ENCODE measurements around the gene TXNL4A.

The TXNL4A gene

GRCh38 chr18:79947881-79948610 lies 40.3 kb downstream of the TXNL4A start:
- DNase-seq: no peak

GRCh38 chr18:79947054-79947755 lies 41.2 kb downstream of the TXNL4A start:
- DNase-seq: no peak

GRCh38 chr18:79945118-79946042 lies 43.0 kb downstream of the TXNL4A start:
- DNase-seq: no peak

DNA sequence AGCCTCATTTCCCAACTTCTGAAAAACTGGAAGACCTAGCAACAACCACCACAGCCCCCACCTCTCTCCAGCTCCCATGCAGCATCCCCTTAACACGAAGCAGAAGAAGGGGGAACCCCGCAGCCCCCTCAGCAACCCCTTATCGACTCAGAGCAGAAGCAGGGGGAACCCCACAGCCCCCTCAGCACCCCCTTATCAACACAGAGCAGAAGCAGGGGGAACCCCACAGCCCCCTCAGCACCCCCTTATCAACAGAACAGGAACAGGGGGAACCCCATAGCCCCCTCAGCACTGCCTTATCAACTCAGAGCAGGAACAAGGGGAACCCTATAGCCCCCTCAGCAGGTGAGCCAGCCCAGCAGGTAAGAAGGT lies 43.6 kb downstream of the TXNL4A start:
- DNase-seq: peak; percentile 20

GRCh38 chr18:79944126-79944731 lies 44.1 kb downstream of the TXNL4A start:
- DNase-seq: peak; percentile 24

DNA sequence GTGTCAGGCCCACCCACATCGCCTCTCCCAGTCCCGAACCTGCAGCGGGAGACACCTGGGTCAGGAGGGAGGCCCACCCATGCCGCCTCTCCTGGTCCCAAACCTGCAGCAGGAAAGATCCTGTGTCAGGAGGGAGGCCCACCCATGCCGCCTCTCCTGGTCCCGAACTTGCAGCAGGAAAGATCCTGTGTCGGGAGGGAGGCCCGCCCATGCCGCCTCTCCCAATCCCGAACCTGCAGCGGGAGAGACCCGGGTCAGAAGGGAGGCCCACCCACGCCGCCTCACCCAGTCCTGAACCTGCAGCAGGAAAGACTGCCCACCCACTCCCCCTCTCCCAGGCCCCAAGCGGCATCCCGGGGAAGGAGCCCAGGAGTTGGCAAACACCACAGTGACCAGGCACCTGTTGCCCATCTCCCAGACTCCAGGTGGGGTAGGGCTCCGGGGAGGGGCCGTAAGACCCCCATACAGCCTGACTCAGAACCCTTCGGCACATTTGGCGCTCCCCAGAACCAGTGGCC lies 44.7 kb downstream of the TXNL4A start:
- DNase-seq: no peak

DNA sequence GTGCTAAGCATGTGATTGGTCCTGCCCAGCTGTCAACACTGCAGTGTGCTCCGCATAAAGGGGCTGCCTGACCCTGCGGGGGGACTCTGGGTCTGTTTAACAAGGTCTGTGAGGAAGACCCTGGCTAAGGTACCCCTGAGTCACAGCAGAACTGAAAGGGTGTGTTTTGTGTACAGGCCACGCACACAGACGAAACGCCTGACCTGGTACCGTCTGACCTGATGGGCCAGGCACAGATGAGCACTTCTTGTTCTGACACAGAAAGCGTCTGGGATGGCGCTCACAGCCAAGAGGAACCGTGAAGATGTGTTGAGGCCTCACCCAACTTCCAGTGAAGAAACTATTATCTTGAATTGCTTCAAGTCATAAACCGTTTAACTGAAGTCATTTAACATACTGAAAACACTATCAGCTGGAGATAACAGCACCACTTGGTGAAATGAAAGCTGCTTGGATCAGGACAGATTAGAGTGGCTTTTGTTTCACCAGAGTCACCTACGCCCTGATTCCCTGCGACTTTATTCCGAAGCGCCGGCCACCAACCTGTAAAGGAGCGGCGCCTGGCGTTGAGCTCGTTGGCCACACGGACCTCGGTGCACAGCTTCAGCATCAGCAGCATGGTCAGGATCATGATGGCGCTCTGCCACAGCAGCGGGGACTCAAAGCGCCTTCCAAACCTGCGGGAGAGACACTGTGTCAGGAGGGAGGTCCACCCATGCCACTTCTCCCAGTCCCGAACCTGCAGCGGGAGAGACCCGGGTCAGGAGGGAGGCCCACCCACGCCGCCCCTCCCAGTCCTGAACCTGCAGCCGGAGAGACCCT lies 45.4 kb downstream of the TXNL4A start:
- no peak for DNase-seq

GRCh38 chr18:79942211-79942610 lies 46.2 kb downstream of the TXNL4A start:
- DNase-seq: no peak

GRCh38 chr18:79941473-79942119 lies 46.8 kb downstream of the TXNL4A start:
- DNase-seq: no peak

GRCh38 chr18:79940814-79941472 lies 47.4 kb downstream of the TXNL4A start:
- no peak for DNase-seq

- DNase-seq: no peak
These were observed 48.1 kb downstream of the TXNL4A start for GRCh38 chr18:79940126-79940813.

GRCh38 chr18:79939096-79939495 lies 49.3 kb downstream of the TXNL4A start:
- no peak for DNase-seq

- DNase-seq: no peak
These were observed 50.2 kb downstream of the TXNL4A start for GRCh38 chr18:79938196-79938595.

- no peak for DNase-seq
These were observed 51.1 kb downstream of the TXNL4A start for GRCh38 chr18:79937103-79937860.

GRCh38 chr18:79936641-79937040 lies 51.7 kb downstream of the TXNL4A start:
- DNase-seq: no peak

DNA sequence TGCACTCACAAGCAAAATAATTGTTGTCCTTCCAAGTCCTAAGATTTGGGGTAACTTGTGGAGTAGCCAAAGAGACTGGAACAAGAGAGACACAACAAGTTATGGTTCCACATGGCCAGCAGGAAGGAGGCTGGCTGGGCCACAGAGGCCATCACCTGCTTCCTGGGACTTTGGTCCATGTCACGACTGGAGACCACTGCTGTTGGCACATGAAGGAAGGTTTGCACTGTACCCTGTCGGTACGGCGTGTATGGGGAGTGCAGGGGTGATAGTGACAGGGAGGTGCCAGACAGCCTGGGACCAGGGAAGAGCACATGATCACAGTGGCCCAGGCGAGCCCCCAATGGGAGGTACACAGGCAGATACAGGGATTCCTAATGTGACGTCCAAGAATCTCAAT lies 52.4 kb downstream of the TXNL4A start:
- DNase-seq: no peak

GRCh38 chr18:79935499-79935898 lies 52.9 kb downstream of the TXNL4A start:
- no peak for DNase-seq

DNA sequence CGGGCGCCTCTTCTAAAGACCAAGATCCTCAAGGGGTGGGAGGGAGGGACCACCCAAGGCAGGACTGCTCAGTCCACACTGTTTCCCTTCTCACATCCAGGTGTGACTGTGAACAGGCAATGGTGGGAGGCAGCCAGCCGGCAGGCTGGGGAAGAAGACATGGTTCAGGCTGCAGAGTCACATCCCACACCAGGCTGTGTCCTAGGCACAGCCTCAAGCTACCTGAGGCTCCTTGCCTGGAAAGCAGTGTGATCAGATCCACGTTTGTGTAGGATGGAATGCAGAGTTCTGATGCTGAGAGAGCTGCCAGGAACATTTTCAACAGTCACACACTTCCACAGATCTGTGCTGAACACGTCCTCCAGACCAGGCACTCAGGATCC lies 53.3 kb downstream of the TXNL4A start:
- no peak for DNase-seq

DNA sequence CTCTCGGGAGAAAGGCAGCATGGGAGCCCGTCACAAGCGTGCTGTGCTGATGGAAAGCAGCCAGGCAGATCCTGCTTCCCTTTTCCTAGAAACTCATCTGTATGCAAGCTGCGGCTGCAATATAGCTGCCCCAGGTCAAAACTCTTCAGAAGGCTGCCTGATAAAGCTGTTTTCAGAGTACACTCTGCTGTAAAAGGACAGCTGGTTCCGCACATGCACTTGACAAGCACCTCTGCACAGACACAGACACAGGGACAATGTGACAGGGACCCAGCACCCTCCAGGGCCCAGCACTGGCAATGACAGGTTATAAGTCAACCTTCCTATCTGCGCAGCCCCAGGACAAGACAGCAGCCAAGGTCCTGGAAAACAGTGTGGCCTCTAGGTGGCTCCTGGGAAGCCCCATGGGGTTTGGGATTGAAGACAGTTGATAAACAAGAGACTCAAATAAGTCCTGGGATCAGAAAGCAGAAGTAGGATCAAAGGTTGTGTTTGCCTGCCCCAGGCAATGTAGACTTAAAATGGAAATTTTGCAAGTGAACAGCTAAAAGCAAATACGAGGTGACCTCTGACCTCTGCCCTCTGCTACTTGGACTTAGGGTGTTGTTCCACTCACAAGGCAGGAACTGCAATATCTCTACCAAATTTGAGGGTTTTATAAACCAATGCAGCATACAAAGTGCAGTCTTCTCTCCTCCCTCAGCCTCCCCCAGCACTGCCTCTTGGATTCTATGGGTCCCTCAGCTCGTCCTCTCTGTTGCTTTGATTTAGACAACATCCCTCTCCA lies 53.9 kb downstream of the TXNL4A start:
- no peak for DNase-seq

Measured in CD4-positive, alpha-beta T cell treated with Interleukin-12 subunit alpha and Interleukin-12 subunit beta, for 1 hour (primary cell).